Body of pancreas (tissue), 4 donors: ENCODE results near the gene CPLX1.
A peak's percentile ranks its signal among the peaks of the same experiment; 100 is the strongest.

Source experiments
- POLR2A ChIP-seq, 3 donors: fragments of 450-650 bp; IDR thresholded peaks; one replicate each; pipeline ENCODE4 v1.6.1; 2016; ENCODE audit warnings: antibody characterized with exemption in 3 of 3, mild to moderate bottlenecking in 2 of 3
- TF ChIP-seq, protein P1 (sequence below), 7 experiments: fragments of 450-650 bp in 4 of 7; fragments of 200-600 bp in 3 of 7; sonication (generic) in 3 of 7; IDR thresholded peaks; one replicate each; pipeline ENCODE4 v1.5.1; 2016 to 2019; ENCODE audit warnings: antibody characterized with exemption in 7 of 7

DNA sequence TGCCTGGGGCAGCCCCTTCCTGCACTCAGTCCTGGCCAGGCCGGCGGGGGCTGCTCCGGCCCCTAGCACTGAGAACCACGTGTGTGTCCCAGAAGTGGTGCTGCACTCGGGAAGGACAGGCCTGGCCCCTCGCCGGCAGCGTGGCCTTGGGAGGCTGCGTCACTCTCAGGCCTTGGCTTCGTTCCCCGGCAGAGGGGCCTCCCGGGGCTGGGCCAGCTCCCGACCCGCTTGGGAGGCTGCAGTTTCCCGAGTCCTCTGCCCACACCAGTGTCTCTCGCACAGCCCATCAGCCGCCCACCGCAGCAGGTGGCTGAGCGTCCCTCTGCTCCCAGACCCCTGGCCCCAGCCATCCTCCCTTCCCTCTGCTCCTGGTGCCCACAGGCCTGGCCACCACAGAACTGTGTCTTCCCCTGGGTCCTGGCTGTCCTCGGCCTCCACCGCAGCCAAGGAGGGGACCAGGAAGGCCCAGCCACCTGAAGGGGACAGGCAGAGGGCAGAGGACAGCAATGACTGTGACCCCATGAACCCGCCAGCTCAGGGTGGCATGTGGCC, 10.9 kb upstream of the CPLX1 start:
- TF ChIP-seq POLR2A (IDR thresholded peaks at IDR 0.05), result peak in 1 of 3 donors; percentile 13
- TF ChIP-seq, protein P1, sequence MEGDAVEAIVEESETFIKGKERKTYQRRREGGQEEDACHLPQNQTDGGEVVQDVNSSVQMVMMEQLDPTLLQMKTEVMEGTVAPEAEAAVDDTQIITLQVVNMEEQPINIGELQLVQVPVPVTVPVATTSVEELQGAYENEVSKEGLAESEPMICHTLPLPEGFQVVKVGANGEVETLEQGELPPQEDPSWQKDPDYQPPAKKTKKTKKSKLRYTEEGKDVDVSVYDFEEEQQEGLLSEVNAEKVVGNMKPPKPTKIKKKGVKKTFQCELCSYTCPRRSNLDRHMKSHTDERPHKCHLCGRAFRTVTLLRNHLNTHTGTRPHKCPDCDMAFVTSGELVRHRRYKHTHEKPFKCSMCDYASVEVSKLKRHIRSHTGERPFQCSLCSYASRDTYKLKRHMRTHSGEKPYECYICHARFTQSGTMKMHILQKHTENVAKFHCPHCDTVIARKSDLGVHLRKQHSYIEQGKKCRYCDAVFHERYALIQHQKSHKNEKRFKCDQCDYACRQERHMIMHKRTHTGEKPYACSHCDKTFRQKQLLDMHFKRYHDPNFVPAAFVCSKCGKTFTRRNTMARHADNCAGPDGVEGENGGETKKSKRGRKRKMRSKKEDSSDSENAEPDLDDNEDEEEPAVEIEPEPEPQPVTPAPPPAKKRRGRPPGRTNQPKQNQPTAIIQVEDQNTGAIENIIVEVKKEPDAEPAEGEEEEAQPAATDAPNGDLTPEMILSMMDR (IDR thresholded peaks at IDR 0.05), result no peak
